Lung (tissue), 12 donors: ENCODE measurements around the gene FHL2. TPM values are rescaled to one million over a fixed set of nuclear protein-coding genes. Genes with fewer than 3 reads are reported as not detected.
A peak's percentile ranks its signal among the peaks of the same experiment; 100 is the strongest.

Source experiments
- ATAC-seq: fragments of 200-7000 bp; cut with Tn5 transposase; one replicate; pipeline ENCODE4 v1.9.1; 2020; ENCODE audit warnings: moderate number of reproducible peaks; ENCODE audit not compliant: insufficient read depth, low FRiP score
- DNase-seq, 3 donors: peaks; one replicate each; pipeline ENCODE4 v3.0.0-alpha.2; 2013 to 2017
- H3K27ac ChIP-seq, 2 donors: one replicate each; pipeline ENCODE4 v1.5.1; 2013; ENCODE audit warnings: mild to moderate bottlenecking in 2 of 2, moderate library complexity in 2 of 2, control low read depth in 1 of 2, inconsistent platforms in 1 of 2, low read depth in 1 of 2, low read length in 1 of 2
- H3K27me3 ChIP-seq, 3 donors: one replicate each; pipeline ENCODE4 v1.5.1; 2013; ENCODE audit warnings: low read length in 2 of 3; ENCODE audit not compliant: control insufficient read depth in 3 of 3, insufficient read depth in 3 of 3
- H3K36me3 ChIP-seq, 4 donors: one replicate each; pipeline ENCODE4 v1.5.1; 2013; ENCODE audit warnings: low read length in 4 of 4, mild to moderate bottlenecking in 1 of 4, moderate library complexity in 1 of 4; ENCODE audit not compliant: control insufficient read depth in 4 of 4, insufficient read depth in 4 of 4
- H3K4me1 ChIP-seq, 5 donors: one replicate each; pipeline ENCODE4 v1.5.1; 2013; ENCODE audit warnings: low read length in 5 of 5, mild to moderate bottlenecking in 2 of 5, moderate library complexity in 1 of 5; ENCODE audit not compliant: control insufficient read depth in 5 of 5, insufficient read depth in 5 of 5
- H3K4me3 ChIP-seq: one replicate; pipeline ENCODE4 v1.5.1; 2013; ENCODE audit warnings: mild to moderate bottlenecking, control low read depth, moderate library complexity
- H3K9ac ChIP-seq, 2 donors: one replicate each; pipeline ENCODE4 v1.5.1; 2013; ENCODE audit warnings: low read length in 2 of 2, control low read depth in 1 of 2; ENCODE audit not compliant: insufficient read depth in 1 of 2
- H3K9me3 ChIP-seq, 4 donors: one replicate each; pipeline ENCODE4 v1.5.1; 2013; ENCODE audit warnings: low read length in 3 of 4, mild to moderate bottlenecking in 1 of 4, moderate library complexity in 1 of 4; ENCODE audit not compliant: control insufficient read depth in 4 of 4, insufficient read depth in 3 of 4
- WGBS, 2 donors: extraction: QIAGEN DNeasy Blood & Tissue Kit; methylation state at CpG; one replicate each; pipeline ENCODE4 v1.1.7; 2013; 5-methylcytosine and 5-hydroxymethylcytosine counted together
- polyA plus RNA-seq, 2 donors: library from polyadenylated mRNA; stranded (reverse); fragments of 200-250 nt; gene quantifications; one replicate each; pipeline ENCODE4 v1.2.1, GENCODE V29; 2013
- total RNA-seq, 2 donors: library from RNA; depleted of rRNA in 1 of 2; stranded (reverse); fragments of >200 nt in 1 of 2; gene quantifications; one replicate each; pipeline ENCODE4 v1.2.1, GENCODE V29; 2014 to 2021
- TF ChIP-seq, protein P1 (sequence below): IDR thresholded peaks from 2 replicates; pipeline ENCODE4 v1.5.1; 2012; ENCODE audit warnings: mild to moderate bottlenecking; ENCODE audit errors: control extremely low read depth, extremely low read depth
- donor health status: control.
- donor health status: control.
- donor health status: Bipolar disorder and iron deficiency.
- donor health status: healthy.
- donor health status: DM: yes; HTN: yes; CAD: no.

FHL2 gene
- total and polyA plus RNA-seq, 4 donors, result 6.6 to 12.8 (median 8.7) TPM

DNA sequence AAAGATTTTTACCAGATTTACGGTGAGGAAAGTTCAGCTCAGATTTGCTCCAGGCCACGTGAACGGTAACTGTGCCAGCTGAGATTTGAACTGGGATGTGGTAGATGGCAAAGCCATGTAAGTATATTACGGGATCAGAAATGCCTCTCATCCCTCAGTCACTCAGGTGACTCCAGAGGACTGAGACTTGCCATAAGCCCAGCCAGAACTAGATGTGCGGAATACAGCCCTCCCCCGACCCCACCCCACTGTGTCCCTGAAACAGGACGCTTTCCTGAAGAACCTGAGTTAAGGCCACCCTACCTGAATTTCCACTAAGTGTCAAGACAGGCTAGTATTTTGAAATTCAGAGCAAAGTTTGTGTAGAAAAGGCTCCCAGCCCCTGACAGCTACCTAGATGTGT is 1.3 kb upstream of the FHL2 start:
- DNase-seq, result no peak
- 95 to 96% methylated on average over 7 of the region's 7 CpGs for WGBS, 2 donors
- H3K4me3 ChIP-seq, result no peak overlapping the region
- ATAC-seq, result no peak
- no peaks in the 10 kb centered on the region for H3K9me3 ChIP-seq
- H3K4me1 ChIP-seq, result peaks cover 0 to 14% (median 0%) of the 10 kb centered on the region in 5 donors
- no peak overlapping the region for H3K9ac ChIP-seq
- TF ChIP-seq, protein P1, sequence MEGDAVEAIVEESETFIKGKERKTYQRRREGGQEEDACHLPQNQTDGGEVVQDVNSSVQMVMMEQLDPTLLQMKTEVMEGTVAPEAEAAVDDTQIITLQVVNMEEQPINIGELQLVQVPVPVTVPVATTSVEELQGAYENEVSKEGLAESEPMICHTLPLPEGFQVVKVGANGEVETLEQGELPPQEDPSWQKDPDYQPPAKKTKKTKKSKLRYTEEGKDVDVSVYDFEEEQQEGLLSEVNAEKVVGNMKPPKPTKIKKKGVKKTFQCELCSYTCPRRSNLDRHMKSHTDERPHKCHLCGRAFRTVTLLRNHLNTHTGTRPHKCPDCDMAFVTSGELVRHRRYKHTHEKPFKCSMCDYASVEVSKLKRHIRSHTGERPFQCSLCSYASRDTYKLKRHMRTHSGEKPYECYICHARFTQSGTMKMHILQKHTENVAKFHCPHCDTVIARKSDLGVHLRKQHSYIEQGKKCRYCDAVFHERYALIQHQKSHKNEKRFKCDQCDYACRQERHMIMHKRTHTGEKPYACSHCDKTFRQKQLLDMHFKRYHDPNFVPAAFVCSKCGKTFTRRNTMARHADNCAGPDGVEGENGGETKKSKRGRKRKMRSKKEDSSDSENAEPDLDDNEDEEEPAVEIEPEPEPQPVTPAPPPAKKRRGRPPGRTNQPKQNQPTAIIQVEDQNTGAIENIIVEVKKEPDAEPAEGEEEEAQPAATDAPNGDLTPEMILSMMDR, result no peak
- H3K27me3 ChIP-seq, result peaks cover 0 to 31% (median 13%) of the 10 kb centered on the region in 3 donors
- no peaks in the 10 kb centered on the region for H3K36me3 ChIP-seq
- peak overlapping the region in 1 of 2 donors; percentile 84 for H3K27ac ChIP-seq

- 41 to 45% methylated on average over 38 of the region's 38 CpGs for WGBS, 2 donors
- H3K4me3 ChIP-seq, result peak overlapping the region; percentile 34
- peaks cover 0 to 14% (median 0%) of the 10 kb centered on the region in 5 donors for H3K4me1 ChIP-seq
- peaks cover 0 to 33% (median 13%) of the 10 kb centered on the region in 3 donors for H3K27me3 ChIP-seq
- TF ChIP-seq, protein P1, result no peak
- H3K27ac ChIP-seq, result peak overlapping the region in 1 of 2 donors; percentile 84
- no peaks in the 10 kb centered on the region for H3K9me3 ChIP-seq
- no peak overlapping the region for H3K9ac ChIP-seq
- H3K36me3 ChIP-seq, result no peaks in the 10 kb centered on the region
- ATAC-seq (no peak), DNase-seq (no peak)
Observed at GRCh38 chr2:105399207-105399861, 483 bp upstream of the FHL2 start.

- TF ChIP-seq, protein P1, result no peak
- DNase-seq (peak in 1 of 3 donors; percentile 18), ATAC-seq (no peak)
- Histone ChIP-seq H3K36me3 (no peaks in the 10 kb centered on the region), H3K27ac (peak overlapping the region in 1 of 2 donors; percentile 84), H3K4me1 (peaks cover 0 to 14% (median 3%) of the 10 kb centered on the region in 5 donors), H3K4me3 (no peak overlapping the region), H3K27me3 (peaks cover 0 to 28% (median 13%) of the 10 kb centered on the region in 3 donors), H3K9ac (no peak overlapping the region), H3K9me3 (no peaks in the 10 kb centered on the region)
- 48 to 56% methylated on average over 6 of the region's 6 CpGs for WGBS, 2 donors
Observed at GRCh38 chr2:105397953-105398335, 907 bp downstream of the FHL2 start.
